Nephron (organoid): ENCODE measurements around the gene ST8SIA1.

Experiments
- H3K27ac Mint-ChIP-seq, 3 experiments: 2 replicates each; pipeline ENCODE4 v1.8.0; 2020; ENCODE audit warnings: mixed read lengths in 3 of 3, mild to moderate bottlenecking in 2 of 3, moderate library complexity in 1 of 3
- H3K27me3 Mint-ChIP-seq: 2 replicates; pipeline ENCODE4 v1.8.0; 2021; ENCODE audit warnings: low read depth, mild to moderate bottlenecking, moderate library complexity, mixed read lengths
- H3K36me3 Mint-ChIP-seq: 2 replicates; pipeline ENCODE4 v1.8.0; 2020; ENCODE audit warnings: low read depth, mixed read lengths
- H3K4me1 Mint-ChIP-seq: 2 replicates; pipeline ENCODE4 v1.8.0; 2020; ENCODE audit warnings: mixed read lengths
- H3K4me3 Mint-ChIP-seq, 3 experiments: 2 replicates each; pipeline ENCODE4 v1.8.0; 2020; ENCODE audit warnings: mild to moderate bottlenecking in 3 of 3, mixed read lengths in 3 of 3, moderate library complexity in 2 of 3
- H3K9me3 Mint-ChIP-seq: 2 replicates; pipeline ENCODE4 v1.8.0; 2020; ENCODE audit warnings: mixed read lengths
- TF ChIP-seq, protein P1 (sequence below), 3 experiments: fragments of 200-600 bp; sonication (generic); IDR thresholded peaks; one replicate each; pipeline ENCODE4 v1.5.0; 2021; ENCODE audit warnings: antibody characterized with exemption in 3 of 3; ENCODE audit not compliant: unreplicated experiment in 3 of 3

The ST8SIA1 gene

DNA sequence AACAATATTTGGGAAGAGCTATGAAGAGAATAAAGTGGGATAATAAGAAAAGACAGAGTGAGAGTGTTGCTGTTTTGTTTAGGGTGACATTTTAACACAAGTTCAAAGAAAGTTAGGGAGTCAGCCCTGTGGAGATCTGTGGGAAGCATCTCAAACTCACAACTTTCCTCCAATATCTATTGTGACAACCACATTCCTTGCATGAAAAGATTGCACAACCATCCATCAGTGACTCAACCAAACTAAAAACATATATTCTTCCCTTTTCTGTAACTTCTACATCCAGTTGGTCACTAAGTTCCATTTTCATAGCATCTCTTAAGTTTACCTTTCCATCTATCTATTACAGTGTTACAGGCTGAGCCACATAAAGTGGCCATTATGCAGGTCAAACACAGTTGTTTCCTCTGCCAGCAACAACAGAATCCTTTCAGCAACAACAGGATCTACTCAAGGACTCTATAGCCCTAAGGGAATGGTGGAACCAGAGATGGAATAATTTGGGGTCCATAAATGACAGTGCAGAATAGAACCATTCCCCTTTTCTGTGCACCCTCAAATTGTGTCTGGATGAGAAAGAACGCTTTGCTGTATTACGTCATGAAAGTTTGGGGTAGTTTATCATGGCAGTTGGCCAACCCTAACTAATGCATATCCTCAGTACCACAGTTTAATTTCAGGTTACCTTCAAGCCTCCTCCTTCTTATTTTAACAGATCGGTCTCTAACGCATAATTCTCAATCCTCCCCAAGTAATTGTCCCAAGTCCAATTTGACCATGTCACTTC is 118.8 kb downstream of the ST8SIA1 start:
- H3K27me3 Mint-ChIP-seq = no peaks in the 10 kb centered on the region
- H3K4me3 Mint-ChIP-seq = no peak overlapping the region
- H3K27ac Mint-ChIP-seq = no peak overlapping the region
- TF ChIP-seq, protein P1, sequence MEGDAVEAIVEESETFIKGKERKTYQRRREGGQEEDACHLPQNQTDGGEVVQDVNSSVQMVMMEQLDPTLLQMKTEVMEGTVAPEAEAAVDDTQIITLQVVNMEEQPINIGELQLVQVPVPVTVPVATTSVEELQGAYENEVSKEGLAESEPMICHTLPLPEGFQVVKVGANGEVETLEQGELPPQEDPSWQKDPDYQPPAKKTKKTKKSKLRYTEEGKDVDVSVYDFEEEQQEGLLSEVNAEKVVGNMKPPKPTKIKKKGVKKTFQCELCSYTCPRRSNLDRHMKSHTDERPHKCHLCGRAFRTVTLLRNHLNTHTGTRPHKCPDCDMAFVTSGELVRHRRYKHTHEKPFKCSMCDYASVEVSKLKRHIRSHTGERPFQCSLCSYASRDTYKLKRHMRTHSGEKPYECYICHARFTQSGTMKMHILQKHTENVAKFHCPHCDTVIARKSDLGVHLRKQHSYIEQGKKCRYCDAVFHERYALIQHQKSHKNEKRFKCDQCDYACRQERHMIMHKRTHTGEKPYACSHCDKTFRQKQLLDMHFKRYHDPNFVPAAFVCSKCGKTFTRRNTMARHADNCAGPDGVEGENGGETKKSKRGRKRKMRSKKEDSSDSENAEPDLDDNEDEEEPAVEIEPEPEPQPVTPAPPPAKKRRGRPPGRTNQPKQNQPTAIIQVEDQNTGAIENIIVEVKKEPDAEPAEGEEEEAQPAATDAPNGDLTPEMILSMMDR (IDR thresholded peaks at IDR 0.05; ENCODE audit: unreplicated experiment in 3 of 3) = no peak
- H3K36me3 Mint-ChIP-seq = peaks cover 4% of the 10 kb centered on the region
- peaks cover 5% of the 10 kb centered on the region for H3K4me1 Mint-ChIP-seq
- peaks cover 7% of the 10 kb centered on the region for H3K9me3 Mint-ChIP-seq

DNA sequence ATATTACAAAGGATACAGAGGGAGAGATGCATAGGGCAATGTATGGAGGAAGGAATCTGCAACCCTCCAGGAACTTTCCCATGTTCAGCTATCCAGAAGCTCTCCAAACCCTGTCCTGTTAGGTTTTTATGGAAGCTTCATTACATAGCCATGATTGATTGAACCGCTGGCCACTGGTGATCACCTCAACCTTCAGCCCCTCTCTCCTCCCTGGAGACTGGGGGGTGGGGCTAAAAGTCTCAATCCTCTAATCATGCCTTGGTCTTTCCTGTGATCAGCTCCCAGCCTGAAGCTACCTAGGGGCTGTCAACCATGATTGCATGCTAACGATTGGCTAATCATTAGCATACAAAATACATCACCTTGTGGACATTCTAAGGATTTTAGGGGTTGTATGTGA is 123.4 kb downstream of the ST8SIA1 start:
- TF ChIP-seq, protein P1 (IDR thresholded peaks at IDR 0.05; ENCODE audit: unreplicated experiment in 3 of 3) = no peak
- Mint-ChIP-seq H3K4me1 (peaks cover 5% of the 10 kb centered on the region), H3K4me3 (no peak overlapping the region), H3K9me3 (peaks cover 7% of the 10 kb centered on the region), H3K27me3 (no peaks in the 10 kb centered on the region), H3K27ac (no peak overlapping the region), H3K36me3 (peaks cover 4% of the 10 kb centered on the region)

DNA sequence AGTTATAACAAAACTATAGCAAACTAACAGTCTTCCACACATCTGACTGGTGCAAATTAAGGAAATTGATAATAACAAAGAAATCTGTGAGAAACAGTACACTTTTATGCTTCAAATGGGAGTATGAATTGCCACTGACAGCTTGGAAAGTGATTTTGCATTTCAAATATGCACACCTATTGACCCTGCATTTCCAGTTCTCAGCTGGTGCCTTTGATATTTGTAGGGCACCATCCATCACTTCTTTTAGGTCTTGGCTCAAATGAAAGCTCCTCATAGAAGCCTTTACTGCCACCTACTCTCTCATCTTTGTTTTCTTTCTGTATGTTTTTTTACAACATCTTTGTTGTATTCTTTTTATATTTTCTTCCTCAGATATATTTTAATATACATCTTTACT is 125.1 kb downstream of the ST8SIA1 start:
- H3K27me3 Mint-ChIP-seq = no peaks in the 10 kb centered on the region
- H3K9me3 Mint-ChIP-seq = peaks cover 7% of the 10 kb centered on the region
- H3K4me3 Mint-ChIP-seq = no peak overlapping the region
- no peak overlapping the region for H3K27ac Mint-ChIP-seq
- H3K4me1 Mint-ChIP-seq = peaks cover 8% of the 10 kb centered on the region
- H3K36me3 Mint-ChIP-seq = peaks cover 8% of the 10 kb centered on the region
- TF ChIP-seq, protein P1 (IDR thresholded peaks at IDR 0.05; ENCODE audit: unreplicated experiment in 3 of 3) = no peak

DNA sequence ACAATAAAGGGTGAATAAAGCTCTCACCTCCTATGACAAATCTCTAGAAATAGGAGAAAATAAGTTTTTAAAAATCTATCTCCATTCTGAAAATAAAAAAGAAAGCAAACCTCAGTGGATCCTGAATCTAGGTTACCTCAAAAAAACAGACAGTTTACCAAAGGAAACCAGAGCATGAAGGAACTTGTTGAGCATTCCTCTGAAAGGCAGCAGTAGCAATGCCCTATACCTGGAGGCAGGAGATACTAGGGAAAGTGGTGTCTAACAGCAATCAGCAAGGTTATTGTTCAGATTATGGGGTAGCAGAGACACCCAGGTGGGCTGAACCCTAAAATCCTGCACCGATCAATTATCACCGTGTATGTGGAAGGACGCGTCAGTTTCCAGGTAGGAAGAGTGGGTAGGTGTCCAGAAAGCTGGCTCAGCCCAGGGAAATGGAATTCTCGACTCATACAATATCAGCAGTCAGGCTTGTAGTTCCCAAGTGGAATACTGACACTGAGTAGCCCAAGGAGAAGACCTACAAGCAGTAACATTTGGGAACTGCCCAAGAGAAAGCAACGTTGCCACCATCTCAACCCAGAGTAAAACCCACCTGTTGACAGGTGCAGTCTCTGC is 128.3 kb downstream of the ST8SIA1 start:
- peaks cover 11% of the 10 kb centered on the region for H3K9me3 Mint-ChIP-seq
- TF ChIP-seq, protein P1 (IDR thresholded peaks at IDR 0.05; ENCODE audit: unreplicated experiment in 3 of 3) = no peak
- no peaks in the 10 kb centered on the region for H3K27me3 Mint-ChIP-seq
- H3K4me3 Mint-ChIP-seq = no peak overlapping the region
- H3K4me1 Mint-ChIP-seq = peaks cover 4% of the 10 kb centered on the region
- no peak overlapping the region for H3K27ac Mint-ChIP-seq
- H3K36me3 Mint-ChIP-seq = peaks cover 19% of the 10 kb centered on the region

DNA sequence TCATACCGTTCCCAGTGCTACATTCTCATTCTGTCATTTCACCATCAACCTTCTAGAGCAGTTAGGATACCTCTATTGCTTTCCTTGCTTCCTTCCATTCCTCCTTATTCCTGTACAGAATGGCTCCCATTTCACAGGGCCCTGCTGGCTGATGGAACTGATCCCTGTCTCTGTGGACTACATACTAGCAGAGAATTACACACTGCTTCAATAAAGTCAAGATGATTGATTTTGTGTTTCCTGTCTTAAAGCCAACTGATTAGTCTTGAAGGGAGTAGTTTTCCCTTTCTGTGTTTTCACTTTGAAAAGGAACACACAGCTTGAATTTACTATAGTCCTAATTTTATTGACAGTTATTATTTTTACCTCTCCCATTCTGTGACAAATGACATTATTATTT is 130.1 kb downstream of the ST8SIA1 start:
- Mint-ChIP-seq H3K9me3 (peaks cover 11% of the 10 kb centered on the region), H3K27me3 (no peaks in the 10 kb centered on the region), H3K36me3 (peaks cover 19% of the 10 kb centered on the region), H3K27ac (peak overlapping the region in 1 of 3 experiments; percentile 69), H3K4me3 (no peak overlapping the region), H3K4me1 (peaks cover 4% of the 10 kb centered on the region)
- TF ChIP-seq, protein P1 (IDR thresholded peaks at IDR 0.05; ENCODE audit: unreplicated experiment in 3 of 3) = no peak
